B cell (primary cell): Measurements from ENCODE around the gene CILP. TPM values are rescaled to one million over a fixed set of nuclear protein-coding genes. Genes with fewer than 3 reads are reported as not detected.

Experiments
- ATAC-seq: fragments of 200-7000 bp; cut with Tn5 transposase; one replicate; pipeline ENCODE4 v1.10.0; 2021; ENCODE audit warnings: low read depth, mild to moderate bottlenecking, moderate number of reproducible peaks, moderate library complexity
- CTCF ChIA-PET: fragments of 350-600 bp; sonication (Branson Sonifier 250); formaldehyde crosslinking; loops from one replicate; lab custom pipeline; 2021; ENCODE audit warnings: antibody characterized with exemption, inconsistent platforms; lab: Charles Lee
- POLR2A ChIA-PET: fragments of 350-600 bp; sonication (Branson Sonifier 250); formaldehyde crosslinking; loops from one replicate; lab custom pipeline; 2021; ENCODE audit warnings: antibody characterized with exemption; lab: Charles Lee
- DNase-seq: peaks from one replicate; pipeline ENCODE4 v3.0.0; 2013
- H2AFZ ChIP-seq: 2 replicates; pipeline ENCODE4 v1.6.1; 2012; ENCODE audit warnings: mild to moderate bottlenecking, low read depth, low read length; ENCODE audit not compliant: insufficient read depth, poor library complexity, severe bottlenecking
- H3K27ac ChIP-seq, 2 donors: 1 replicate in 1 of 2; 2 replicates in 1 of 2; pipeline ENCODE4 v1.5.1; 2012 to 2013; ENCODE audit warnings: low read length in 2 of 2, mild to moderate bottlenecking in 2 of 2, moderate library complexity in 1 of 2
- H3K27me3 ChIP-seq, 4 experiments: fragments of 200-600 bp in 1 of 4; sonication (generic) in 1 of 4; replicated peaks in 1 of 4; 1 replicate in 2 of 4; 2 replicates in 2 of 4; pipeline versions ENCODE4 v1.6.1 to v1.7.0; 2013 to 2016; ENCODE audit warnings: low read length in 3 of 4, mild to moderate bottlenecking in 2 of 4, mixed read lengths in 1 of 4, moderate library complexity in 1 of 4; ENCODE audit not compliant: insufficient read depth in 4 of 4, control insufficient read depth in 3 of 4; ENCODE audit errors: control extremely low read depth in 1 of 4
- H3K36me3 ChIP-seq, 2 experiments: replicated peaks in 1 of 2; 1 replicate in 1 of 2; 2 replicates in 1 of 2; pipeline versions ENCODE4 v1.6.1 to v1.7.1; 2013; ENCODE audit warnings: low read length in 1 of 2; ENCODE audit not compliant: insufficient read depth in 2 of 2, control insufficient read depth in 1 of 2; ENCODE audit errors: control extremely low read depth in 1 of 2, extremely low read depth in 1 of 2
- H3K4me1 ChIP-seq, 2 donors: fragments of 200-600 bp in 1 of 2; sonication (generic) in 1 of 2; 1 replicate in 1 of 2; 2 replicates in 1 of 2; pipeline versions ENCODE4 v1.5.1 to v1.6.1; 2013 to 2017; ENCODE audit warnings: low read length in 2 of 2; ENCODE audit not compliant: control insufficient read depth in 2 of 2, insufficient read depth in 2 of 2
- H3K4me2 ChIP-seq: replicated peaks from 2 replicates; pipeline ENCODE3; 2012; ENCODE audit warnings: mild to moderate bottlenecking, low read depth, low read length; ENCODE audit not compliant: poor library complexity, severe bottlenecking
- H3K4me3 ChIP-seq, 5 experiments: fragments of 200-600 bp in 1 of 5; sonication (generic) in 1 of 5; 1 replicate in 3 of 5; 2 replicates in 2 of 5; pipeline versions ENCODE4 v1.5.1 to v1.7.0; 2011 to 2016; ENCODE audit warnings: low read length in 4 of 5, mild to moderate bottlenecking in 4 of 5, low read depth in 2 of 5, control low read depth in 1 of 5, moderate library complexity in 1 of 5; ENCODE audit not compliant: insufficient read depth in 1 of 5; ENCODE audit errors: control extremely low read depth in 1 of 5, extremely low read depth in 1 of 5
- H3K79me2 ChIP-seq: fragments of 200-600 bp; sonication (generic); one replicate; pipeline ENCODE4 v1.6.0; 2016; ENCODE audit warnings: low read length; ENCODE audit not compliant: control insufficient read depth, insufficient read depth
- H3K9ac ChIP-seq: fragments of 200-600 bp; sonication (generic); 2 replicates; pipeline ENCODE4 v1.6.1; 2017; ENCODE audit warnings: mild to moderate bottlenecking, low read length, moderate library complexity
- H3K9me3 ChIP-seq, 3 donors: one replicate each; pipeline versions ENCODE4 v1.6.1 to v1.7.1; 2013; ENCODE audit warnings: low read length in 2 of 3; ENCODE audit not compliant: control insufficient read depth in 2 of 3, insufficient read depth in 1 of 3; ENCODE audit errors: control extremely low read depth in 1 of 3
- H4K20me1 ChIP-seq: 2 replicates; pipeline ENCODE4 v1.6.0; 2012; ENCODE audit warnings: mild to moderate bottlenecking, low read length; ENCODE audit not compliant: insufficient read depth, control insufficient read depth, poor library complexity, severe bottlenecking
- H3K27ac Mint-ChIP-seq: one replicate; pipeline ENCODE4 v1.8.0; 2021; ENCODE audit warnings: mixed read lengths
- H3K27me3 Mint-ChIP-seq: one replicate; pipeline ENCODE4 v1.8.0; 2021; ENCODE audit warnings: mixed read lengths
- H3K4me1 Mint-ChIP-seq: one replicate; pipeline ENCODE4 v1.8.0; 2021; ENCODE audit warnings: mixed read lengths
- H3K4me3 Mint-ChIP-seq: one replicate; pipeline ENCODE4 v1.8.0; 2021; ENCODE audit warnings: mixed read lengths
- H3K9me3 Mint-ChIP-seq: one replicate; pipeline ENCODE4 v1.8.0; 2022; ENCODE audit warnings: mixed read lengths; ENCODE audit not compliant: insufficient read depth
- EZH2 ChIP-seq: IDR thresholded peaks from 2 replicates; pipeline ENCODE4 v1.6.1; 2012; ENCODE audit warnings: borderline replicate concordance, low read depth, mild to moderate bottlenecking, moderate library complexity, low read length; ENCODE audit not compliant: insufficient read depth, poor library complexity, severe bottlenecking
- WGBS: methylation state at CpG from one replicate; pipeline ENCODE4 v1.1.5; 2013; ENCODE audit warnings: missing lambda C conversion rate; ENCODE audit not compliant: insufficient coverage; 5-methylcytosine and 5-hydroxymethylcytosine counted together
- intact Hi-C: fragments of 100-400 bp; cut with micrococcal nuclease; formaldehyde crosslinking; loops from one replicate; pipeline ENCODE4 v1.10.0; 2022
- polyA plus RNA-seq: library from polyadenylated mRNA; depleted of rRNA; stranded (reverse); fragments of >200 nt; gene quantifications from 2 replicates; pipeline ENCODE4 v1.2.3, GENCODE V29; 2012
- total RNA-seq, 2 donors: library from RNA; stranded (reverse); fragments of 120-200 nt in 1 of 2; gene quantifications; 1 replicate in 1 of 2; 2 replicates in 1 of 2; pipeline versions ENCODE4 v1.2.3 to v1.2.4, GENCODE V29; 2013 to 2022
- TF ChIP-seq, protein P1 (sequence below): fragments of 200-600 bp; IDR thresholded peaks from one replicate; pipeline ENCODE4 v1.8.0; 2022; ENCODE audit warnings: antibody characterized with exemption, mild to moderate bottlenecking

The CILP gene
- total and polyA plus RNA-seq, 2 donors (not counting 1 experiment from before 2014, with no cell fraction given): 0.52 to 0.94 TPM

DNA sequence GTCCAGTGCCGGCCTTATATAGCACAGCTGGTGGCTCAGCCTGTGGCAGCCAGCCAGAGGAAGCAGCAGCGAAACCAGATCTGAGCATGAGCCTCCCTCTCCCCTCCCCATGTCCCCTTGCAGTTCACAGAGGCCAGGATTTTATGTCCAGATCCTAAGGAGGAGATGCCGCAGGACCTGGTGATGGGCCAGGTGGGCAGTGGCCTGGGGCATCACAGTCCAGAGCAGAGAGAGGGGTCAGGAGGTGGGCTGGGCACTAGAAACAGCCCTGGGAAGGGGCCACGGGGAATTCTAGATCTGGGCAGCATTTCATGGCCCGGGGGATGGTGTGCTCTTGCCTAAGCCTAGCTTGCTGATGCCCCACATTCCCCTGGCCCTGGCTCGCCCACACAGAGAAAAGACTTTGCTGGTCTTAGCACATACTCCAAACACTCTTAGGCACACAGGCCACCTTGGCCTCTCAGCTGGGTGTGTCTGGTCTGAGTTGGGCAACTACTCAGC is 259 bp upstream of the CILP start:
- no peaks in the 10 kb centered on the region for H3K27me3 ChIP-seq
- Mint-ChIP-seq H3K4me3 (no peak overlapping the region), H3K27ac (no peak overlapping the region), H3K4me1 (no peaks in the 10 kb centered on the region), H3K27me3 (peaks cover under 1% of the 10 kb centered on the region), H3K9me3 (no peaks in the 10 kb centered on the region)
- no peak for DNase-seq
- H3K36me3 ChIP-seq: no peaks in the 10 kb centered on the region
- H4K20me1 ChIP-seq: no peaks in the 10 kb centered on the region
- ChIA-PET POLR2A (no interaction called here), CTCF (interaction anchor here (1.3 kb wide), 1 partner anchor 86 kb away, joined by 7 read pairs; no protein-coding TSS in a partner anchor)
- H3K79me2 ChIP-seq: no peaks in the 10 kb centered on the region
- intact Hi-C loops: no loop called here
- H3K27ac ChIP-seq: no peak overlapping the region
- no peak overlapping the region for H3K4me3 ChIP-seq
- no peak overlapping the region for H2AFZ ChIP-seq
- no peaks in the 10 kb centered on the region for H3K9me3 ChIP-seq
- no peak for ATAC-seq
- no peaks in the 10 kb centered on the region for H3K4me1 ChIP-seq
- no peak overlapping the region for H3K9ac ChIP-seq
- WGBS: 72% methylated on average over 6 of the region's 6 CpGs
- H3K4me2 ChIP-seq: no peak overlapping the region
- TF ChIP-seq EZH2: no peak
- TF ChIP-seq, protein P1, sequence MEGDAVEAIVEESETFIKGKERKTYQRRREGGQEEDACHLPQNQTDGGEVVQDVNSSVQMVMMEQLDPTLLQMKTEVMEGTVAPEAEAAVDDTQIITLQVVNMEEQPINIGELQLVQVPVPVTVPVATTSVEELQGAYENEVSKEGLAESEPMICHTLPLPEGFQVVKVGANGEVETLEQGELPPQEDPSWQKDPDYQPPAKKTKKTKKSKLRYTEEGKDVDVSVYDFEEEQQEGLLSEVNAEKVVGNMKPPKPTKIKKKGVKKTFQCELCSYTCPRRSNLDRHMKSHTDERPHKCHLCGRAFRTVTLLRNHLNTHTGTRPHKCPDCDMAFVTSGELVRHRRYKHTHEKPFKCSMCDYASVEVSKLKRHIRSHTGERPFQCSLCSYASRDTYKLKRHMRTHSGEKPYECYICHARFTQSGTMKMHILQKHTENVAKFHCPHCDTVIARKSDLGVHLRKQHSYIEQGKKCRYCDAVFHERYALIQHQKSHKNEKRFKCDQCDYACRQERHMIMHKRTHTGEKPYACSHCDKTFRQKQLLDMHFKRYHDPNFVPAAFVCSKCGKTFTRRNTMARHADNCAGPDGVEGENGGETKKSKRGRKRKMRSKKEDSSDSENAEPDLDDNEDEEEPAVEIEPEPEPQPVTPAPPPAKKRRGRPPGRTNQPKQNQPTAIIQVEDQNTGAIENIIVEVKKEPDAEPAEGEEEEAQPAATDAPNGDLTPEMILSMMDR: no peak

DNA sequence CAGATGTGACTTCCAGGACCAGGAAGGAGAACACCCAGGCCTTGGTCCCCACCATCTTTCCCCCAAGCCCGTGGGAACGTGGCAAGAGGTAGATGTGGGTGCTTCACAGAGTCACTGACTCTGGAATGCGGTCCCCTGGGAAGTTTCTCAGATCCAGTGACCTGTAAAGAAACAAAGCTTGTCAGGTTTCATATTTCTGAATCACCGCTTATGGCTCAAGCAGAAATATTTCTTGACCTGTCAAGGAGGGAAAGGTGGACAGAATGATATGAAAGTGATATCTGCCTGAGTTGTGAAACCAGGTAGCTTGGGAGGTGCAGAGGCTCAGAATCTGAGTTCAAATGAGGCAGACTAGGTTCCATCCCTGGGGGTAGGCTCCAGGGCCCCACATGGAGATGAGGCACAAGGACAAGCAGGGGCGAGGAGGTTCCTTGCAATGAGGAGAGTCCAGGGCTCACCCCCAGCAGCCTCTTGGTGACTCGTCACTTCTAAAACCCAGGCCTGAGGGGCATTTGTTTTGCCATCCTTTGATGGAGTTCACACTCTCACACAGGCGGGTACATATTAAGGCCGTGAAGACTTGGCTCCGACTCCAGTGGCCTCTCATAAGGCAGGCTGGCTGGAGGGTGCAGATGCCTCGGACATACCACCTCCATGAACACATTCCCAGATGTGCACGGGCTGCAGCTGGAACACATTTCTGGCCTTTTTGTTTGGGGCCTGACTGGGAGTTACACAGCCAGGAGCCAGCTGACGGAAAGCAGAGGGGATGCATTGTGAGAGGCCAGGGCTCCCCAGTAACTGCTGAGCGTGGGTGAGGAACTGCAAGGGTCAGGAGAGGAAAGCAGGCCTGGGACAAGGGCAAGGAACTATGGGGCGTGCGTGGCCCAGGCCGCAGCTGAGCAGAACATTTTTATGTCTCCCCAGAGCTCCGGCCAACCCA is 1.3 kb downstream of the CILP start:
- ATAC-seq (no peak), DNase-seq (no peak)
- TF ChIP-seq, protein P1: no peak
- TF ChIP-seq EZH2: no peak
- intact Hi-C loops: no loop called here
- peaks cover 8% of the 10 kb centered on the region for H3K27me3 Mint-ChIP-seq
- no peaks in the 10 kb centered on the region for H3K9me3 Mint-ChIP-seq
- WGBS: 94% methylated on average over 15 of the region's 17 CpGs
- no peaks in the 10 kb centered on the region for H3K4me1 Mint-ChIP-seq
- no peak overlapping the region for H2AFZ ChIP-seq
- H3K4me3 ChIP-seq: no peak overlapping the region
- no peak overlapping the region for H3K4me2 ChIP-seq
- no peaks in the 10 kb centered on the region for H4K20me1 ChIP-seq
- ChIA-PET CTCF (no interaction called here), POLR2A (no interaction called here)
- no peaks in the 10 kb centered on the region for H3K9me3 ChIP-seq
- H3K9ac ChIP-seq: no peak overlapping the region
- no peak overlapping the region for H3K27ac ChIP-seq
- H3K4me3 Mint-ChIP-seq: no peak overlapping the region
- no peaks in the 10 kb centered on the region for H3K36me3 ChIP-seq
- no peak overlapping the region for H3K27ac Mint-ChIP-seq
- H3K27me3 ChIP-seq: no peaks in the 10 kb centered on the region
- H3K4me1 ChIP-seq: no peaks in the 10 kb centered on the region
- no peaks in the 10 kb centered on the region for H3K79me2 ChIP-seq
